ENCODE data around the gene BUD23. TPM values are rescaled to one million over a fixed set of nuclear protein-coding genes. Genes with fewer than 3 reads are reported as not detected.
"Not testable (repeated sequence)": the region's sequence is repeated elsewhere in the genome, so short reads cannot be mapped to it uniquely, and the experiment has no call there.

BUD23 gene
- total and polyA plus RNA-seq, 3 donors from 2014 or later, result 231 to 252 (median 241) TPM

- no peaks in the 10 kb centered on the region for H3K9me3 ChIP-seq
- 46 to 60% methylated on average over 1 to 9 of the region's 9 CpGs for WGBS, 2 donors
- no peaks in the 10 kb centered on the region for H3K27me3 ChIP-seq
- intact Hi-C loops (cut with DNase I; ENCODE audit: low total_unique reads), result no loop called here
- no peak overlapping the region for H3K27ac ChIP-seq
- H3K4me1 ChIP-seq, result peaks cover 25% of the 10 kb centered on the region
- DNase-seq, result no peak
- TF ChIP-seq CTCF (IDR thresholded peaks at IDR 0.05) (no peak), POLR2A (IDR thresholded peaks at IDR 0.05) (no peak)
- peak overlapping the region in 1 of 2 donors; percentile 74 for H3K4me3 ChIP-seq
- no peaks in the 10 kb centered on the region for H3K36me3 ChIP-seq (ENCODE audit: low read depth, missing control alignments)
These were observed 35.1 kb downstream of the BUD23 start for GRCh38 chr7:73718438-73718881.

GRCh38 chr7:73718905-73719805 is 35.8 kb downstream of the BUD23 start, which contains the start of gene STX1A:
STX1A (minus strand) TSS chr7:73719669; CDS start chr7:73719631, 38 bp downstream.
- Histone ChIP-seq H3K4me1 (peaks cover 25% of the 10 kb centered on the region), H3K36me3 (ENCODE audit: low read depth, missing control alignments) (no peaks in the 10 kb centered on the region), H3K27ac (no peak within 1 kb of the TSS), H3K4me3 (peak within 1 kb of the TSS; percentile 74 to 79), H3K27me3 (no peaks in the 10 kb centered on the region), H3K9me3 (no peaks in the 10 kb centered on the region)
- intact Hi-C loops (cut with DNase I; ENCODE audit: low total_unique reads), result no loop called here
- WGBS, 2 donors, result 2% methylated on average over 49 of the region's 96 CpGs; no CpG with 5 or more reads in 1 of the 2 donors
- TF ChIP-seq CTCF (IDR thresholded peaks at IDR 0.05), result no peak
- no peak for TF ChIP-seq POLR2A (IDR thresholded peaks at IDR 0.05)
- peak; percentile 75 for DNase-seq

GRCh38 chr7:73719806-73720169 is 36.4 kb downstream of the BUD23 start:
- no peak overlapping the region for H3K27ac ChIP-seq
- no peak for DNase-seq
- H3K4me1 ChIP-seq, result peaks cover 25% of the 10 kb centered on the region
- H3K9me3 ChIP-seq, result no peaks in the 10 kb centered on the region
- H3K27me3 ChIP-seq, result no peaks in the 10 kb centered on the region
- 14 to 15% methylated on average over 6 of the region's 16 CpGs for WGBS, 2 donors
- H3K36me3 ChIP-seq (ENCODE audit: low read depth, missing control alignments), result no peaks in the 10 kb centered on the region
- intact Hi-C loops (cut with DNase I; ENCODE audit: low total_unique reads), result no loop called here
- peak overlapping the region; percentile 48 to 79 for H3K4me3 ChIP-seq
- TF ChIP-seq POLR2A (IDR thresholded peaks at IDR 0.05), result no peak
- TF ChIP-seq CTCF (IDR thresholded peaks at IDR 0.05), result no peak

- DNase-seq; H3K36me3 ChIP-seq (ENCODE audit: low read depth, missing control alignments); H3K9me3 ChIP-seq; H3K27me3 ChIP-seq; H3K27ac ChIP-seq; intact Hi-C loops (cut with DNase I; ENCODE audit: low total_unique reads); H3K4me3 ChIP-seq: not testable (repeated sequence)
- WGBS, 2 donors, result 82 to 97% methylated on average over 9 of the region's 9 CpGs
- H3K4me1 ChIP-seq, result peaks cover 25% of the 10 kb centered on the region
These were observed 37.0 kb downstream of the BUD23 start for GRCh38 chr7:73720443-73720842.

GRCh38 chr7:73721377-73721817 is 38.0 kb downstream of the BUD23 start:
- Histone ChIP-seq H3K9me3 (no peaks in the 10 kb centered on the region), H3K27me3 (no peaks in the 10 kb centered on the region), H3K27ac (no peak overlapping the region), H3K36me3 (ENCODE audit: low read depth, missing control alignments) (no peaks in the 10 kb centered on the region), H3K4me3 (no peak overlapping the region), H3K4me1 (peaks cover 25% of the 10 kb centered on the region)
- intact Hi-C loops (cut with DNase I; ENCODE audit: low total_unique reads), result no loop called here
- TF ChIP-seq POLR2A (IDR thresholded peaks at IDR 0.05) (no peak), CTCF (IDR thresholded peaks at IDR 0.05) (peak in 1 of 3 experiments; percentile 12)
- WGBS, 2 donors, result 54% methylated on average over 3 of the region's 3 CpGs; no CpG with 5 or more reads in 1 of the 2 donors
- DNase-seq, result peak; percentile 91

- H3K36me3 ChIP-seq (ENCODE audit: low read depth, missing control alignments); intact Hi-C loops (cut with DNase I; ENCODE audit: low total_unique reads); H3K9me3 ChIP-seq; DNase-seq; H3K4me3 ChIP-seq; H3K27ac ChIP-seq; H3K27me3 ChIP-seq: not testable (repeated sequence)
- 83 to 91% methylated on average over 4 of the region's 4 CpGs for WGBS, 2 donors
- peaks cover 19% of the 10 kb centered on the region for H3K4me1 ChIP-seq
These were observed 38.8 kb downstream of the BUD23 start for GRCh38 chr7:73722182-73722581.
